ENCODE measurements around the gene GRM5.
"Not testable (repeated sequence)": the region's sequence is repeated elsewhere in the genome, so short reads cannot be mapped to it uniquely, and the experiment has no call there.

DNA sequence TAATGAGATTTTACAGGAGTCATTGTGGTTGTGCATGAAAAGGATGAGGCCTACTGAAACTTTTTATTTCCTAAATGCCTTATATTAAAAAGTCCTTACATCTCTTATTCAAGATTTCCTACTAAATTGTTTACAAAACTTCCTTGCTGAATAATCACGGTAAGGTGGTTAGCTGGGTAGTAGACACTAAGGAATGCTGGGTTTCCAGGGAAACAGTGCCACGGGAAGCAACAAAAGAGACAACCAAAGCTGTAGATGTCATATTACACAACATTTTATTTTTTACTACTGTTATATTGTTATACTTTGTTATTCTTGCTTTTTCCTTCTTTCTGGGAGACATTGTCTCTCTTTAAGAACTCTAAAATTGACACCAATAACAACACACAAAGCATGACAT lies 36.1 kb downstream of the GRM5 start:
- TF ChIP-seq, protein P1, sequence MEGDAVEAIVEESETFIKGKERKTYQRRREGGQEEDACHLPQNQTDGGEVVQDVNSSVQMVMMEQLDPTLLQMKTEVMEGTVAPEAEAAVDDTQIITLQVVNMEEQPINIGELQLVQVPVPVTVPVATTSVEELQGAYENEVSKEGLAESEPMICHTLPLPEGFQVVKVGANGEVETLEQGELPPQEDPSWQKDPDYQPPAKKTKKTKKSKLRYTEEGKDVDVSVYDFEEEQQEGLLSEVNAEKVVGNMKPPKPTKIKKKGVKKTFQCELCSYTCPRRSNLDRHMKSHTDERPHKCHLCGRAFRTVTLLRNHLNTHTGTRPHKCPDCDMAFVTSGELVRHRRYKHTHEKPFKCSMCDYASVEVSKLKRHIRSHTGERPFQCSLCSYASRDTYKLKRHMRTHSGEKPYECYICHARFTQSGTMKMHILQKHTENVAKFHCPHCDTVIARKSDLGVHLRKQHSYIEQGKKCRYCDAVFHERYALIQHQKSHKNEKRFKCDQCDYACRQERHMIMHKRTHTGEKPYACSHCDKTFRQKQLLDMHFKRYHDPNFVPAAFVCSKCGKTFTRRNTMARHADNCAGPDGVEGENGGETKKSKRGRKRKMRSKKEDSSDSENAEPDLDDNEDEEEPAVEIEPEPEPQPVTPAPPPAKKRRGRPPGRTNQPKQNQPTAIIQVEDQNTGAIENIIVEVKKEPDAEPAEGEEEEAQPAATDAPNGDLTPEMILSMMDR (IDR thresholded peaks at IDR 0.05; ENCODE audit: poor library complexity) = not testable (repeated sequence)
- TF ChIP-seq EZH2 (IDR thresholded peaks at IDR 0.05; ENCODE audit: borderline replicate concordance); EZH2phosphoT487 (IDR thresholded peaks at IDR 0.05; ENCODE audit: low read depth, severe bottlenecking, unreplicated experiment): not testable (repeated sequence)

Data from hepatocyte (in vitro differentiated cells).